Stimulated activated naive CD8-positive, alpha-beta T cell treated with anti-CD3 and anti-CD28 coated beads, Interleukin-15, Interleukin-2, amounts not matched to agents 100 ng/mL and 50 ng/mL, for 24 hours (primary cell): Measurements from ENCODE around the gene UNC119B.

Source experiments
- H3K27ac Mint-ChIP-seq: one replicate; pipeline ENCODE4 v1.8.0; 2021; ENCODE audit warnings: mild to moderate bottlenecking, mixed read lengths
- H3K27me3 Mint-ChIP-seq: one replicate; pipeline ENCODE4 v1.8.0; 2021; ENCODE audit warnings: mixed read lengths
- H3K36me3 Mint-ChIP-seq: one replicate; pipeline ENCODE4 v1.8.0; 2021; ENCODE audit warnings: low read depth, mixed read lengths
- H3K4me1 Mint-ChIP-seq: one replicate; pipeline ENCODE4 v1.8.0; 2021; ENCODE audit warnings: low read depth, mixed read lengths
- H3K4me3 Mint-ChIP-seq: one replicate; pipeline ENCODE4 v1.8.0; 2021; ENCODE audit warnings: mild to moderate bottlenecking, mixed read lengths
- H3K9me3 Mint-ChIP-seq: one replicate; pipeline ENCODE4 v1.8.0; 2021; ENCODE audit warnings: mixed read lengths

The UNC119B gene

GRCh38 chr12:120757226-120757742, 47.0 kb downstream of the UNC119B start:
- Mint-ChIP-seq H3K27ac (no peak overlapping the region), H3K36me3 (peaks cover 6% of the 10 kb centered on the region)

GRCh38 chr12:120757949-120758348, 47.7 kb downstream of the UNC119B start:
- no peaks in the 10 kb centered on the region for H3K9me3 Mint-ChIP-seq
- no peaks in the 10 kb centered on the region for H3K27me3 Mint-ChIP-seq
- H3K36me3 Mint-ChIP-seq: peaks cover 8% of the 10 kb centered on the region
- no peak overlapping the region for H3K4me3 Mint-ChIP-seq
- H3K4me1 Mint-ChIP-seq: peaks cover 12% of the 10 kb centered on the region
- no peak overlapping the region for H3K27ac Mint-ChIP-seq

More at GRCh38 chr12:120757226-120757742, 47.0 kb downstream of the UNC119B start:
- Mint-ChIP-seq H3K9me3 (no peaks in the 10 kb centered on the region), H3K4me3 (no peak overlapping the region), H3K4me1 (peaks cover 12% of the 10 kb centered on the region), H3K27me3 (peaks cover 3% of the 10 kb centered on the region)

GRCh38 chr12:120758798-120759590, 48.7 kb downstream of the UNC119B start:
- H3K4me3 Mint-ChIP-seq: no peak overlapping the region
- no peak overlapping the region for H3K27ac Mint-ChIP-seq
- H3K9me3 Mint-ChIP-seq: no peaks in the 10 kb centered on the region
- H3K36me3 Mint-ChIP-seq: peaks cover 8% of the 10 kb centered on the region
- no peaks in the 10 kb centered on the region for H3K27me3 Mint-ChIP-seq
- H3K4me1 Mint-ChIP-seq: peaks cover 8% of the 10 kb centered on the region

- Mint-ChIP-seq H3K36me3 (peaks cover 14% of the 10 kb centered on the region), H3K27me3 (no peaks in the 10 kb centered on the region), H3K27ac (no peak overlapping the region), H3K9me3 (no peaks in the 10 kb centered on the region), H3K4me1 (peaks cover 8% of the 10 kb centered on the region), H3K4me3 (no peak overlapping the region)
Measured at GRCh38 chr12:120759591-120760348, 49.5 kb downstream of the UNC119B start.

- Mint-ChIP-seq H3K9me3 (no peaks in the 10 kb centered on the region), H3K4me1 (peaks cover under 1% of the 10 kb centered on the region), H3K36me3 (peaks cover 14% of the 10 kb centered on the region), H3K27ac (no peak overlapping the region), H3K27me3 (no peaks in the 10 kb centered on the region), H3K4me3 (no peak overlapping the region)
Measured at GRCh38 chr12:120760349-120761254, 50.3 kb downstream of the UNC119B start.

GRCh38 chr12:120761519-120761934, 51.3 kb downstream of the UNC119B start:
- Mint-ChIP-seq H3K27ac (no peak overlapping the region), H3K4me3 (no peak overlapping the region), H3K36me3 (peaks cover 15% of the 10 kb centered on the region), H3K9me3 (no peaks in the 10 kb centered on the region), H3K27me3 (no peaks in the 10 kb centered on the region), H3K4me1 (no peaks in the 10 kb centered on the region)

- H3K4me3 Mint-ChIP-seq: no peak overlapping the region
- H3K9me3 Mint-ChIP-seq: no peaks in the 10 kb centered on the region
- no peak overlapping the region for H3K27ac Mint-ChIP-seq
- H3K36me3 Mint-ChIP-seq: peaks cover 20% of the 10 kb centered on the region
- no peaks in the 10 kb centered on the region for H3K4me1 Mint-ChIP-seq
- H3K27me3 Mint-ChIP-seq: no peaks in the 10 kb centered on the region
Measured at GRCh38 chr12:120762086-120762485, 51.8 kb downstream of the UNC119B start.

- Mint-ChIP-seq H3K36me3 (peaks cover 24% of the 10 kb centered on the region), H3K4me3 (no peak overlapping the region), H3K27me3 (no peaks in the 10 kb centered on the region), H3K4me1 (peaks cover 4% of the 10 kb centered on the region), H3K9me3 (no peaks in the 10 kb centered on the region), H3K27ac (no peak overlapping the region)
Measured at GRCh38 chr12:120763250-120763649, 53.0 kb downstream of the UNC119B start.

- H3K9me3 Mint-ChIP-seq: no peaks in the 10 kb centered on the region
- H3K27me3 Mint-ChIP-seq: no peaks in the 10 kb centered on the region
- H3K36me3 Mint-ChIP-seq: peaks cover 28% of the 10 kb centered on the region
- H3K4me1 Mint-ChIP-seq: peaks cover 4% of the 10 kb centered on the region
- no peak overlapping the region for H3K27ac Mint-ChIP-seq
- no peak overlapping the region for H3K4me3 Mint-ChIP-seq
Measured at GRCh38 chr12:120764816-120765215, 54.6 kb downstream of the UNC119B start.

GRCh38 chr12:120766566-120766965, 56.3 kb downstream of the UNC119B start:
- no peak overlapping the region for H3K27ac Mint-ChIP-seq
- H3K4me3 Mint-ChIP-seq: no peak overlapping the region
- H3K4me1 Mint-ChIP-seq: peaks cover 4% of the 10 kb centered on the region
- peaks cover 33% of the 10 kb centered on the region for H3K36me3 Mint-ChIP-seq
- H3K27me3 Mint-ChIP-seq: no peaks in the 10 kb centered on the region
- no peaks in the 10 kb centered on the region for H3K9me3 Mint-ChIP-seq

- Mint-ChIP-seq H3K36me3 (peaks cover 26% of the 10 kb centered on the region), H3K4me3 (no peak overlapping the region), H3K27me3 (no peaks in the 10 kb centered on the region), H3K9me3 (no peaks in the 10 kb centered on the region), H3K27ac (no peak overlapping the region), H3K4me1 (peaks cover 4% of the 10 kb centered on the region)
Measured at GRCh38 chr12:120767071-120768024, 57.1 kb downstream of the UNC119B start.

GRCh38 chr12:120771097-120771496, 60.8 kb downstream of the UNC119B start:
- Mint-ChIP-seq H3K27ac (peak overlapping the region; percentile 24), H3K4me1 (peaks cover 29% of the 10 kb centered on the region), H3K27me3 (no peaks in the 10 kb centered on the region), H3K4me3 (no peak overlapping the region), H3K36me3 (peaks cover 29% of the 10 kb centered on the region), H3K9me3 (no peaks in the 10 kb centered on the region)
